Fibroblast of pulmonary artery (primary cell): Measurements from ENCODE around the gene RMND5B.

ENCODE experiments used
- DNase-seq: peaks from one replicate; pipeline ENCODE4 v3.0.0-alpha.2; 2010; ENCODE audit warnings: low read depth
- H3K4me3 ChIP-seq: replicated peaks from 2 replicates; pipeline ENCODE4 v1.5.1; 2011; ENCODE audit warnings: low read depth, mild to moderate bottlenecking, control low read depth, low read length, moderate library complexity
- TF ChIP-seq, protein P1 (sequence below): IDR thresholded peaks from 2 replicates; pipeline ENCODE4 v1.5.1; 2011; ENCODE audit warnings: mild to moderate bottlenecking, control low read depth, low read length, inconsistent platforms; ENCODE audit errors: missing control alignments

The RMND5B gene

DNA sequence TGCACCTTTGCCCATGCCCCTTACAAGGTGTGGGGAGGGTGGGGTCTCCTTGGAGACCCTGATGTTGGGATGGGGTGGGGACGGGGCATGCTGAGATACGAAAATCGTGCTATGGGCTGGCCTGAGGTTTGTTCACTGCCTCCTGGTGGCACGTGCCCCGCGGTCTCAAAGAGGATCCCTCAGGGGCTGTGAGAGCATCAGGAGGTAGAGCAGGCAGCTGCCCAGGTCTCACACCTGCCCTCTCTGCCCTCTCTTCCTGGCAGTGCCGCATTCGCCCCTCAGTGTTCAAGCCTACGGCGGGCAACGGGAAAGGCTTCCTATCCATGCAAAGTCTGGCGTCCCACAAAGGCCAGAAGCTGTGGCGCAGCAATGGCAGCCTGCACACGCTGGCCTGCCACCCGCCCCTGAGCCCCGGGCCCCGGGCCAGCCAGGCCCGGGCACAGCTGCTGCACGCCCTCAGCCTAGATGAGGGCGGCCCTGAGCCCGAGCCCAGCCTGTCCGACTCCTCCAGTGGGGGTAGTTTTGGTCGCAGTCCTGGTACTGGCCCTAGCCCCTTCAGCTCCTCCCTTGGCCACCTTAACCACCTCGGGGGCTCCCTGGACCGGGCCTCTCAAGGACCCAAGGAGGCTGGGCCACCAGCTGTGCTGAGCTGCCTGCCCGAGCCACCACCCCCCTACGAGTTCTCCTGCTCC, 10.8 kb upstream of the RMND5B start:
- DNase-seq = no peak
- TF ChIP-seq, protein P1, sequence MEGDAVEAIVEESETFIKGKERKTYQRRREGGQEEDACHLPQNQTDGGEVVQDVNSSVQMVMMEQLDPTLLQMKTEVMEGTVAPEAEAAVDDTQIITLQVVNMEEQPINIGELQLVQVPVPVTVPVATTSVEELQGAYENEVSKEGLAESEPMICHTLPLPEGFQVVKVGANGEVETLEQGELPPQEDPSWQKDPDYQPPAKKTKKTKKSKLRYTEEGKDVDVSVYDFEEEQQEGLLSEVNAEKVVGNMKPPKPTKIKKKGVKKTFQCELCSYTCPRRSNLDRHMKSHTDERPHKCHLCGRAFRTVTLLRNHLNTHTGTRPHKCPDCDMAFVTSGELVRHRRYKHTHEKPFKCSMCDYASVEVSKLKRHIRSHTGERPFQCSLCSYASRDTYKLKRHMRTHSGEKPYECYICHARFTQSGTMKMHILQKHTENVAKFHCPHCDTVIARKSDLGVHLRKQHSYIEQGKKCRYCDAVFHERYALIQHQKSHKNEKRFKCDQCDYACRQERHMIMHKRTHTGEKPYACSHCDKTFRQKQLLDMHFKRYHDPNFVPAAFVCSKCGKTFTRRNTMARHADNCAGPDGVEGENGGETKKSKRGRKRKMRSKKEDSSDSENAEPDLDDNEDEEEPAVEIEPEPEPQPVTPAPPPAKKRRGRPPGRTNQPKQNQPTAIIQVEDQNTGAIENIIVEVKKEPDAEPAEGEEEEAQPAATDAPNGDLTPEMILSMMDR = no peak
- no peak overlapping the region for H3K4me3 ChIP-seq

DNA sequence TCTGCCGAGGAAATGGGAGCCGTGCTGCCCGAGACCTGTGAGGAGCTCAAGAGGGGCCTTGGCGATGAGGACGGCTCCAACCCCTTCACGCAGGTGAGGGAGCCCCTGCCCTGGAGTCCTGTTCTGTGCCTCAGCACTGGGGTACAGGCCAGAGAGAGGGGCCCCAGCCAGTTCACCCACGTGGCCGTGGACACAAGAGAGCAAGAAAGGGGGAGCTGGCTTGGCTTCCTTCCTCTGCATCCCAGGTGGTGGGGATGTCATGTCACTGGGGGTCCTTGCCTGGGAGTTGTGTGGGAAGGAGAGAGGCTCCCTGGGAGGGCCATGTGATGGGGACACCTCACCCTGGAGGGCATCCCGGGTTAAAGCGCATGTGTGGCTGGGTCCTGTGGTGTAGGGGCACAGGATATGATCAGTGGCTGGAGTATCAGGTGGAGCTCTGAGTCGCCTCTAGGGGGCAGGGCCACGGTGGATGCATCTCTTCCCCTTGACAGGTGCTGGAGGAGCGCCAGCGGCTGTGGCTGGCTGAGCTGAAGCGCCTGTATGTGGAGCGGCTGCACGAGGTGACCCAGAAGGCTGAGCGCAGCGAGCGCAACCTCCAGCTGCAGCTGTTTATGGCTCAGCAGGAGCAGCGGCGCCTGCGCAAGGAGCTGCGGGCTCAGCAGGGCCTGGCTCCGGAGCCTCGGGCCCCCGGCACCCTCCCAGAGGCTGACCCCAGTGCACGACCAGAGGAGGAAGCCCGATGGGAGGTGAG, 10.0 kb upstream of the RMND5B start:
- TF ChIP-seq, protein P1 = peak; percentile 49
- peak; percentile 74 for DNase-seq
- no peak overlapping the region for H3K4me3 ChIP-seq

DNA sequence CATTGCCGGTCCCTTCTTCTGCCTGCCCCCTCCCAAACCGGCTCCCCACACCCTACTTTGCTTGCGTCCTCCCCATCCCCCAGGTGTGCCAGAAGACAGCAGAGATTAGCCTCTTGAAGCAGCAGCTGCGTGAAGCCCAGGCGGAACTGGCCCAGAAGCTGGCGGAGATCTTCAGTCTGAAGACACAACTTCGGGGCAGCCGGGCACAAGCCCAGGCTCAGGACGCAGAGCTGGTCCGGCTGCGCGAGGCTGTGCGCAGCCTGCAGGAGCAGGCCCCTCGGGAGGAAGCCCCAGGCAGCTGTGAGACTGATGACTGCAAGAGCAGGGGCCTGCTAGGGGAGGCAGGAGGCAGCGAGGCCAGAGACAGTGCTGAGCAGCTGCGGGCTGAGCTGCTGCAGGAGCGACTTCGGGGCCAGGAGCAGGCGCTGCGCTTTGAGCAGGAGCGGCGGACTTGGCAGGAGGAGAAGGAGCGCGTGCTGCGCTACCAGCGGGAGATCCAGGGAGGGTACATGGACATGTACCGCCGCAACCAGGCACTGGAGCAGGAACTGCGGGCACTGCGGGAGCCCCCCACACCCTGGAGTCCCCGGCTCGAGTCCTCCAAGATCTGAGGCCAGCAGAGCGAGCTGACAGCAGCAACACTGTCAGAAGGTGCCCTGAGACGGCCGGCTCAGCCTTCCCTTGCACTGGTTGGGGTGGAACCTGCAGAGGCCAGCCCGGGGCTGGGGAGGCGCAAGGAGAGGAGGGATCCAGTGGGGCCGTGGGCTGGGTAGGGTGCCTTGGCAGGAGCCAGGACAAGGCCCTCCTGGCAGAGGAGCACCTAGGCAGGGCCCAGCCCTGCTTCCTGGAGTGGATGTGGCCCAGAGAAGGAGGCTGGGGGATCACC, 9.2 kb upstream of the RMND5B start:
- H3K4me3 ChIP-seq = no peak overlapping the region
- TF ChIP-seq, protein P1 = no peak
- peak; percentile 17 for DNase-seq

DNA sequence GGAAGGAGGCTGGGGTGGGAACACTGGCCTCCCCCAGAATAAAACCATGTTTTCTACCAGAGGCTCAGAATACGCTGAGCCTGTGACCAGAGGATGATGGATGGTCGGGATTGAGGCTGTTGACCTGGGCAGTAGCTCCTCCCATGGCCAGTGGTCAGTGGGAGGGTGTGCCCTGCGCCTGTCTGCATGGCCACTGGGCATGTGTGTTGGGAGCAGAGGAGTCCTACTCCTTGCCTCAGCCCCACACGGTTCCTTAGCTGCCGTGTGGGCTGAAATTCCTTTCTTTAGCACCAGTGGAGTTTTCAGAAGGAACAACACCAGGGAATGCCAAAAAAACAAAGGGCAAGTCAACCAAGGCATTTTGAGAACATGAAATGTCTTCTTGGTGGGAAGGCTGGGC, 8.5 kb upstream of the RMND5B start:
- TF ChIP-seq, protein P1 = no peak
- H3K4me3 ChIP-seq = no peak overlapping the region
- no peak for DNase-seq

DNA sequence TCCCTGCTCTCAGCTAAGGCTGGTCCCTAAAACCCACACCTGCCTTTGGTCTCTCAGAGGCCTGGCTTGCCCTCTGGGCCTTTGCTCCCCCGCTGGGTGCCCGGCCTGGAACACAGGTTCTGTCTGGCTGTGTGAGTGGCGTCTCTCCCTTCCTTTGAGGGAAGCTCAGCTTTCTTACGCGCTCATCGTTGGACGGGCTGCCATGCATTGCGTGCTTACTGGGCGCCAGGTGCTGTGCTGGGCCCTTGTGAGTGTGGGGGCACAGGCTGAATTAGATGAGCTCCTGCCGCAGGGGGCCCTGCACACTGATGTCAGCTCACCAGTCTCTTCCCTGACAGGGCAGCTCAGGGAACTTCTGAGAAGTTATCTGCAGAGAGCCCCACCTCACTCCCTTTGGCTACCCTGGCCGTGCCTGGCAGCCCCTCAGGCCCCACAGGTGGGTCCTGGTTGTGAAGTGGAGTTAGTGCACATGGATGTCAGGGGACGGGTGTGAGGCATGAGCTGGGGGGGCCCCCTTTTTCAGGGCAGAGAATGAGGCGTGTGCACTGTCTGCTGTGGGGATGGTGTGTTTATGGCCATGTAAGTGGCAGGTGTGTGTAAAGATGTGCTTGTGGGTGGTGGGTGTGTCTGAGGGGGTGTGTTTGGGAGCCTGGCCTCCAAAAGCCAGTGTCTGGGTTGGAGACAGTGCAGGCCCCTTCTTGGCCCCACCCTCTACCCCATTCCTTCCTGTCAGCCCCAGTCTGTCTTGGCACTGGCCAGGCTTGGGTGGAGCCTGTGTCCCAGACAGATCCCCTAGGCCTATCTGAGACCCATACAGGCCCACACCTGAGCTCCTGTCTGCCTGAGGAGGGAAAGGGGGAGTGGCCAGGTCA, 7.5 kb upstream of the RMND5B start:
- TF ChIP-seq, protein P1 = no peak
- no peak for DNase-seq
- H3K4me3 ChIP-seq = no peak overlapping the region
